ENCODE measurements around the gene PHLPP1.

- TF ChIP-seq, protein P1, sequence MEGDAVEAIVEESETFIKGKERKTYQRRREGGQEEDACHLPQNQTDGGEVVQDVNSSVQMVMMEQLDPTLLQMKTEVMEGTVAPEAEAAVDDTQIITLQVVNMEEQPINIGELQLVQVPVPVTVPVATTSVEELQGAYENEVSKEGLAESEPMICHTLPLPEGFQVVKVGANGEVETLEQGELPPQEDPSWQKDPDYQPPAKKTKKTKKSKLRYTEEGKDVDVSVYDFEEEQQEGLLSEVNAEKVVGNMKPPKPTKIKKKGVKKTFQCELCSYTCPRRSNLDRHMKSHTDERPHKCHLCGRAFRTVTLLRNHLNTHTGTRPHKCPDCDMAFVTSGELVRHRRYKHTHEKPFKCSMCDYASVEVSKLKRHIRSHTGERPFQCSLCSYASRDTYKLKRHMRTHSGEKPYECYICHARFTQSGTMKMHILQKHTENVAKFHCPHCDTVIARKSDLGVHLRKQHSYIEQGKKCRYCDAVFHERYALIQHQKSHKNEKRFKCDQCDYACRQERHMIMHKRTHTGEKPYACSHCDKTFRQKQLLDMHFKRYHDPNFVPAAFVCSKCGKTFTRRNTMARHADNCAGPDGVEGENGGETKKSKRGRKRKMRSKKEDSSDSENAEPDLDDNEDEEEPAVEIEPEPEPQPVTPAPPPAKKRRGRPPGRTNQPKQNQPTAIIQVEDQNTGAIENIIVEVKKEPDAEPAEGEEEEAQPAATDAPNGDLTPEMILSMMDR (IDR thresholded peaks at IDR 0.05) = no peak
- no peak for TF ChIP-seq POLR2A (IDR thresholded peaks at IDR 0.05)
- no peak for TF ChIP-seq POLR2AphosphoS5 (IDR thresholded peaks at IDR 0.05)
- no peak for TF ChIP-seq EP300 (IDR thresholded peaks at IDR 0.05)
Measured at GRCh38 chr18:62723666-62724281, 8.4 kb downstream of the PHLPP1 start.

Data from stomach (tissue), 4 donors.